ENCODE results near the gene SAFB2. TPM values are rescaled to one million over a fixed set of nuclear protein-coding genes. Genes with fewer than 3 reads are reported as not detected.

SAFB2 gene
- total and polyA plus RNA-seq, 8 donors, result 35.0 to 112 (median 44.2) TPM

- Histone ChIP-seq H3K36me3 (peaks cover 14 to 100% (median 67%) of the 10 kb centered on the region in 3 donors), H3K4me3 (no peak overlapping the region), H3K27ac (no peak overlapping the region), H3K4me1 (no peaks in the 10 kb centered on the region), H3K27me3 (no peaks in the 10 kb centered on the region), H3K9me3 (no peaks in the 10 kb centered on the region)
- no peak for FAIRE-seq
- DNase-seq, result no peak
- WGBS, 2 donors, result 93% methylated on average over 17 of the region's 17 CpGs
- no peak for TF ChIP-seq CTCF (IDR thresholded peaks at IDR 0.05)
- ATAC-seq, result no peak
- intact Hi-C loops (cut with DNase I), result no loop called here
These were observed 31.1 kb downstream of the SAFB2 start for GRCh38 chr19:5591476-5591875.

- DNase-seq, result no peak
- no peak for TF ChIP-seq CTCF (IDR thresholded peaks at IDR 0.05)
- 91 to 93% methylated on average over 9 of the region's 9 CpGs for WGBS, 2 donors
- Histone ChIP-seq H3K27me3 (no peaks in the 10 kb centered on the region), H3K4me1 (no peaks in the 10 kb centered on the region), H3K27ac (no peak overlapping the region), H3K36me3 (peaks cover 14 to 94% (median 61%) of the 10 kb centered on the region in 3 donors), H3K9me3 (no peaks in the 10 kb centered on the region), H3K4me3 (no peak overlapping the region)
- FAIRE-seq, result no peak
- no peak for ATAC-seq
- intact Hi-C loops (cut with DNase I), result no loop called here
These were observed 31.8 kb downstream of the SAFB2 start for GRCh38 chr19:5590865-5591154.

GRCh38 chr19:5590151-5590864 lies 32.3 kb downstream of the SAFB2 start:
- intact Hi-C loops (cut with DNase I), result no loop called here
- Histone ChIP-seq H3K36me3 (peaks cover 14 to 89% (median 57%) of the 10 kb centered on the region in 3 donors), H3K4me3 (no peak overlapping the region), H3K27me3 (no peaks in the 10 kb centered on the region), H3K27ac (no peak overlapping the region), H3K4me1 (no peaks in the 10 kb centered on the region), H3K9me3 (no peaks in the 10 kb centered on the region)
- 90 to 91% methylated on average over 21 to 22 of the region's 22 CpGs for WGBS, 2 donors
- DNase-seq (no peak), FAIRE-seq (no peak), ATAC-seq (no peak)
- no peak for TF ChIP-seq CTCF (IDR thresholded peaks at IDR 0.05)

- H3K9me3 ChIP-seq, result no peaks in the 10 kb centered on the region
- peaks cover 9 to 77% (median 45%) of the 10 kb centered on the region in 3 donors for H3K36me3 ChIP-seq
- H3K27ac ChIP-seq, result no peak overlapping the region
- no peaks in the 10 kb centered on the region for H3K4me1 ChIP-seq
- DNase-seq (no peak), FAIRE-seq (no peak), ATAC-seq (no peak)
- intact Hi-C loops (cut with DNase I), result loop anchor here in 2 of 3 donors (10.0 kb wide), 1 partner anchor 554 kb away; no protein-coding TSS in a partner anchor
- H3K27me3 ChIP-seq, result no peaks in the 10 kb centered on the region
- no peak for TF ChIP-seq CTCF (IDR thresholded peaks at IDR 0.05)
- no peak overlapping the region for H3K4me3 ChIP-seq
- 84 to 87% methylated on average over 30 of the region's 30 CpGs for WGBS, 2 donors
These were observed 33.5 kb downstream of the SAFB2 start for GRCh38 chr19:5588906-5589676.

- H3K27me3 ChIP-seq, result no peaks in the 10 kb centered on the region
- no peak for TF ChIP-seq CTCF (IDR thresholded peaks at IDR 0.05)
- H3K4me3 ChIP-seq, result no peak overlapping the region
- H3K27ac ChIP-seq, result no peak overlapping the region
- WGBS, 2 donors, result 92 to 93% methylated on average over 10 of the region's 10 CpGs
- intact Hi-C loops (cut with DNase I), result loop anchor here in 2 of 3 donors (10.0 kb wide), 1 partner anchor 554 kb away; no protein-coding TSS in a partner anchor
- no peaks in the 10 kb centered on the region for H3K9me3 ChIP-seq
- FAIRE-seq (no peak), DNase-seq (no peak), ATAC-seq (no peak)
- no peaks in the 10 kb centered on the region for H3K4me1 ChIP-seq
- peaks cover 9 to 70% (median 39%) of the 10 kb centered on the region in 3 donors for H3K36me3 ChIP-seq
These were observed 34.1 kb downstream of the SAFB2 start for GRCh38 chr19:5588441-5588840.

Measured in pancreas (tissue), 10 donors.